ENCODE data around the gene CDPF1.
"Not testable (repeated sequence)": the region's sequence is repeated elsewhere in the genome, so short reads cannot be mapped to it uniquely, and the experiment has no call there.

The CDPF1 gene

GRCh38 chr22:46224044-46224897 is 25.8 kb downstream of the CDPF1 start:
- DNase-seq, result no peak

DNA sequence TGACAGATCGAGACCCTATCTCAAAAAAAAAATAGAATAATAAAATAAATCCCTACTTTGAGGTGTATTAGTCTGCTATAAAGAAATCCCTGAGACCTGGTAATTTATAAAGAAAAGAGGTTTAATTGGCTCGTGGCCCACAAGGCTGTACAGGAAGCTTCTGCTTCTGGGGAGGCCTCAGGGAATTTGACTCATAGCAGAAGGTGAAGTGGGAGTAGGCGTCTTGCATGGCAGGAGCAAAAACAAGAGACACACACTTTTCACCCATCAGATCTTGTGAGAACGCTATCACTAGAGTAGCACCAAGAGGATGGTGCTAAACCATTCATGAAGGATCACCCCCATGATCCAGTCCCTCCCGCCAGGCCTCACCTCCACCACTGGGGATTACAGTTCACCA is 29.2 kb downstream of the CDPF1 start:
- no peak for DNase-seq

DNA sequence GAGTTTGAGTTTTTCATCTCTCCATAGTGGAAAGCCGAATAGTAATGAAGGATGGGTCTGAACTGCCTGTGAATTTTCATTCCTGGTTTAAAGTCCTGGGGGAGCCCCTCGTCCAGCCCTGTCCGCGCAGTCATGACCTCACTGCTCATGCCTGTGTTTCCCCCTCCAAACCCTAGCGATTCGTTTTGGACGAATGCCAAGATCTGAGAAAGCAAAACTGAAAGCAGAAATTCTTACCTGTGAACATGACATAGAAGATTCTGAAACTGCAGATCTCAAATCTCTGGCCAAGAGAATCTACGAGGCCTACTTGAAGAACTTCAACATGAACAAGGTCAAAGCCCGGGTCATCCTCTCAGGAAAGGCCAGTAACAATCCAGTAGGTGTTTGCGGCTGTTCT is 30.5 kb downstream of the CDPF1 start:
- no peak for DNase-seq

GRCh38 chr22:46214616-46215015 is 35.5 kb downstream of the CDPF1 start:
- DNase-seq, result no peak

GRCh38 chr22:46214149-46214548 is 35.9 kb downstream of the CDPF1 start:
- DNase-seq, result no peak

DNA sequence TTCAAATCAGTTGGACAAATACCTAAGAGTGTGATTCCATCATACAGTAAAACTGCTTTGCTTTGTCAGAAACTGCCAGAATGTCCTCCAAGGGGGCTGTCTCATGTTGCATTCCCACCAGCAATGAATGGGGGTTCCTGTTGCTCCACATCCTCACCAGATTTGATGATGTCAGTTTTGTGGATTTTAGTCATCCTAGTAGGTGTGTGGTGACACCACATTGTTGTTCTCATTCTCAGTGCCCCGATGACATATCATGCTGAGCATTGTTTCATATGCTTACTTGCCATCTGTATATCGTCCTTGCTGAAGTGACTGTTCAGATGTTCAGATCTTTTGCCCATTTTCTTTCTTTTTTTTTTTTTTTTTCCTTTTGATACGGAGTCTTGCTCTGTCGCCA is 37.0 kb downstream of the CDPF1 start:
- DNase-seq, result no peak

- no peak for DNase-seq
These were observed 37.9 kb downstream of the CDPF1 start for GRCh38 chr22:46212195-46212594.

DNA sequence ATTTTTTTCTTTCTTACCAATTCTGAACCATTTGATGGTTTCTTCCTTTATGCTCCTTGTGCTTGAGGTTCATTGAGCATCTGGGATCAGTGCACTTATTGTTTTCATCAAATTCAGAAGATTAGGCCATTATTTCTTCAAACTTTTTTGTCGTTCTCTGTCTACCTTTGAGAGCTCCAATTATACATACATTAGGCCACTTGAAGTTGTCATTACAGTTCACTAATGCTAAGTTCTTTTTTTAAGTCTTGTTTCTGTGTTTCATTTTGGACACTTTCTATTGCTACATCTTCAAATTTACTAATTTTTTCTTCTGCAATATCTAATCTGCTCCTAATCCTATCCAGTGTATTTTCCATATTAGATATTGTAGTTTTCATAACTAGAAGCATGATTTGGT is 40.8 kb downstream of the CDPF1 start:
- DNase-seq, result no peak

GRCh38 chr22:46203601-46203980 is 46.5 kb downstream of the CDPF1 start:
- no peak for DNase-seq

DNA sequence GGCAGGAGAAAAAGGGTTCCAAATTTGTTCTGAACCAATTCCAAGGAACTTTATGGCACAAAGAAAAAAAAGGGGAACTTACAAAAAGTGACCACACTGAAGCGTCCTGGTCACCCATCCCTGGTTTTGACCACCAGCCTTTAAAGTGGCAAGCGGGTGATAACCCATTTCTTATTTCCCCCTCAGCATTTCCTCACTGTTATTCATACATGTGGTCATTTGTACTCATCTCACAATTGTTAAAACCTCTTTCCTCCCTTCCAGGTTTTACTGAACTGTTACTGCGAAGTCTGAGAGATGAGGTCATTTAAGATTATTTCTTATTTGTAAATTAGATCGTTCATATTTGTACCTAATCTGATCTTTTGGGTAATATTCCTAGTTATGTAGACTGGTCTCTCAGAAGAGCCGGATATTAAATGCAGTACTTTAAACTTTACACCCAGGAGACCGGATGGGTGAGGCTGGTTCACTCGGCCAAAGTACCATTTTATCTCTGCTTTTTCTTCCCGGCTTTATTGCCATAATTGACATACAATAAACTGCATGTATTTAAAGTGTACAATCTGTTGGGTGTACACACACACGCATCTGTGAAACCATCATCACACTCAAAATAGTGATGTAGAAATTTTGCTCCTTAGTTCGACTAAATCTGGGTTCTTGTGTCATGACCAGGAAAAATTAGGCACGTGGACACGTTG is 47.0 kb downstream of the CDPF1 start:
- DNase-seq, result no peak

- DNase-seq, result no peak
These were observed 48.9 kb downstream of the CDPF1 start for GRCh38 chr22:46201059-46201757.

- not testable (repeated sequence) for DNase-seq
These were observed 51.3 kb downstream of the CDPF1 start for GRCh38 chr22:46198806-46199205.

GRCh38 chr22:46198274-46198673 is 51.8 kb downstream of the CDPF1 start:
- no peak for DNase-seq

- DNase-seq, result no peak
These were observed 53.8 kb downstream of the CDPF1 start for GRCh38 chr22:46196278-46196677.

DNA sequence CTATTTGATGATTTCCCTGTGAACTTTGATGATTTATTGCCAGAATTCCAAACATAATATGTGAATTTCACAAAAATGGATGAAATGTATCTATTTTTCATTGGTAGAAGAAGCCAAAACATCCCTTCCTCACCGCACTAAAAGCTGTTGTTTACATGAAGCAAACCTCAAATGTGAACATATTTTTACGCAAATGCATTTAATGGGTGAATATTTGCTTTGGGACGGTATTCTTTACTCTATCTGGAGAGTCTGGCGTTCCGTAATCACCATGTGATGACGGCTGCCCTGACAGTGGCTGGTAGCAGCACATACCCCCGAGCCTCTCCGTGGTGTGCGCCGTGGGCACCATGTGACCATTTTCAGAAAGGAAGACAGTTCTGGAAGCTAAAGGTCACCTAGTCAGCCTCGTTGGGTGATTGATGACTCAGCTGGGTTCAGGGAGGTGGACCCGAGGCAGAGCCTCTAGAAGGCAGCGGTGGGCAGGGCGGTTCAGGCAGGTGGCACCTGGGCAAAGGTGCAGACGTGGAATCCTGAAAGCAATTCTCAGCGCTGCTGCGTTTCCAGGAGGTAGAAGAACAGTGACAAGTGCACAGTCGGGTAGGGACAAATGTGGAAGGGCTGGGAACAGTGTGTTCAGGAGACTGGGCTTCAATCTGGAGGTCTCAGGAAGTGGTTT is 54.5 kb downstream of the CDPF1 start:
- DNase-seq, result no peak
